ENCODE results near the gene HMGN1. TPM values are rescaled to one million over a fixed set of nuclear protein-coding genes. Genes with fewer than 3 reads are reported as not detected.

Gene HMGN1
- total RNA-seq, 1 experiment from 2014 or later = 335 TPM

- H3K27me3 ChIP-seq (ENCODE audit: low read length) = no peaks in the 10 kb centered on the region
- intact Hi-C loops (cut with micrococcal nuclease) = no loop called here
- H3K4me2 ChIP-seq (ENCODE audit: low read length) = no peak overlapping the region
- peaks cover 14% of the 10 kb centered on the region for H3K79me2 ChIP-seq (ENCODE audit: low read length)
- H3K9me3 ChIP-seq (ENCODE audit: low read length) = no peaks in the 10 kb centered on the region
- H3K4me3 ChIP-seq (ENCODE audit: low read length) = no peak overlapping the region
- peaks cover 11% of the 10 kb centered on the region; the same call in 1 of the 2 replicates for H3K36me3 ChIP-seq (ENCODE audit: low read depth, low read length)
- no peaks in the 10 kb centered on the region for H3K9me2 ChIP-seq (replicated peaks; ENCODE audit: low read length)
- BruUV-seq (replicated peaks) = no TSS peak
- H4K20me1 ChIP-seq (ENCODE audit: low read length) = no peaks in the 10 kb centered on the region
- H3K4me1 ChIP-seq (ENCODE audit: insufficient read depth, low read length) = no peaks in the 10 kb centered on the region
- ATAC-seq (no peak), DNase-seq (no peak)
- ChIA-PET POLR2A (ENCODE audit: unreplicated experiment) (no interaction called here), CTCF (no interaction called here)
- no peak overlapping the region for H3K9ac ChIP-seq (ENCODE audit: low read length)
- H2AFZ ChIP-seq (ENCODE audit: low read length) = no peak overlapping the region
- no peaks in the 10 kb centered on the region for H3F3A ChIP-seq (ENCODE audit: low read length, unreplicated experiment)
- no peak overlapping the region for H3K27ac ChIP-seq (ENCODE audit: low read length)
- TF ChIP-seq EZH2 (IDR thresholded peaks at IDR 0.05; ENCODE audit: low read length, unreplicated experiment) (no peak), EZH2phosphoT487 (IDR thresholded peaks at IDR 0.05; ENCODE audit: borderline replicate concordance, low read length) (no peak)
- TF ChIP-seq, protein P1, sequence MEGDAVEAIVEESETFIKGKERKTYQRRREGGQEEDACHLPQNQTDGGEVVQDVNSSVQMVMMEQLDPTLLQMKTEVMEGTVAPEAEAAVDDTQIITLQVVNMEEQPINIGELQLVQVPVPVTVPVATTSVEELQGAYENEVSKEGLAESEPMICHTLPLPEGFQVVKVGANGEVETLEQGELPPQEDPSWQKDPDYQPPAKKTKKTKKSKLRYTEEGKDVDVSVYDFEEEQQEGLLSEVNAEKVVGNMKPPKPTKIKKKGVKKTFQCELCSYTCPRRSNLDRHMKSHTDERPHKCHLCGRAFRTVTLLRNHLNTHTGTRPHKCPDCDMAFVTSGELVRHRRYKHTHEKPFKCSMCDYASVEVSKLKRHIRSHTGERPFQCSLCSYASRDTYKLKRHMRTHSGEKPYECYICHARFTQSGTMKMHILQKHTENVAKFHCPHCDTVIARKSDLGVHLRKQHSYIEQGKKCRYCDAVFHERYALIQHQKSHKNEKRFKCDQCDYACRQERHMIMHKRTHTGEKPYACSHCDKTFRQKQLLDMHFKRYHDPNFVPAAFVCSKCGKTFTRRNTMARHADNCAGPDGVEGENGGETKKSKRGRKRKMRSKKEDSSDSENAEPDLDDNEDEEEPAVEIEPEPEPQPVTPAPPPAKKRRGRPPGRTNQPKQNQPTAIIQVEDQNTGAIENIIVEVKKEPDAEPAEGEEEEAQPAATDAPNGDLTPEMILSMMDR (conservative IDR thresholded peaks at IDR 0.05; ENCODE audit: low read depth, low read length) = no peak
These were observed 44.1 kb upstream of the HMGN1 start for GRCh38 chr21:39392981-39393380.

DNA sequence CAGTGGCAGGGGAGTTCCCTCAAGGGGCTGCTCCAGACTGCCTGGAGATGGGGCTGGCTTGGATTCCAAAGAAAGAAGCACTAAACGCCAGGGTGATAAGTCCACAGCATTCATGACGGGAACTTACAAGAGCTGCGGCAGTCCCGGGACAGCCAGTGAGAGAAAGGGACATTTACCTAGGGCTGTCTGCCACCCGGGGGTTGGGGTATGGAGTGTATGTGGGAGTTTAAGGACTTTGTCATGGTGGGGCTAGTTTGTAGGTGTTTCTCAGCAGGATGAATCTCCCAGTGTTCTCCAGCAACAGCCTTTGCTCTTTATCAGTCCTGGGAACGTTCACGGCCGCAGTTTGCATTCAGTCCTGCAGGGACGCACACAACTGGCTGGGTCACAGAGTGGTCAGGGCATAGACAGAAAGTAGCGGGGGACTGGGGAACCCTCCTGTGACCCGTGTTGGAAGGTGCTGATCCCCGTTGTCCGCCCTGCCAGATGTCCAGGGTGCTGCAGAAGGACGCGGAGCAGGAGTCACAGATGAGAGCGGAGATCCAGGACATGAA, 41.4 kb upstream of the HMGN1 start:
- Histone ChIP-seq H3K4me2 (ENCODE audit: low read length) (no peak overlapping the region), H3K9me3 (ENCODE audit: low read length) (no peaks in the 10 kb centered on the region), H3K79me2 (ENCODE audit: low read length) (peaks cover 23% of the 10 kb centered on the region), H2AFZ (ENCODE audit: low read length) (no peak overlapping the region), H4K20me1 (ENCODE audit: low read length) (no peaks in the 10 kb centered on the region), H3K4me1 (ENCODE audit: insufficient read depth, low read length) (no peaks in the 10 kb centered on the region), H3K27ac (ENCODE audit: low read length) (no peak overlapping the region), H3F3A (ENCODE audit: low read length, unreplicated experiment) (no peaks in the 10 kb centered on the region), H3K36me3 (ENCODE audit: low read depth, low read length) (peaks cover 11% of the 10 kb centered on the region; the same call in 1 of the 2 replicates), H3K27me3 (ENCODE audit: low read length) (no peaks in the 10 kb centered on the region), H3K9ac (ENCODE audit: low read length) (no peak overlapping the region), H3K9me2 (replicated peaks; ENCODE audit: low read length) (no peaks in the 10 kb centered on the region), H3K4me3 (ENCODE audit: low read length) (no peak overlapping the region)
- ATAC-seq (no peak), DNase-seq (no peak)
- ChIA-PET POLR2A (ENCODE audit: unreplicated experiment) (interaction anchor here (0.7 kb wide), 1 partner anchor 44 kb away, joined by 6 read pairs; no protein-coding TSS in a partner anchor), CTCF (no interaction called here)
- TF ChIP-seq, protein P1 (conservative IDR thresholded peaks at IDR 0.05; ENCODE audit: low read depth, low read length) = no peak
- TF ChIP-seq EZH2phosphoT487 (IDR thresholded peaks at IDR 0.05; ENCODE audit: borderline replicate concordance, low read length) = no peak
- no peak for TF ChIP-seq EZH2 (IDR thresholded peaks at IDR 0.05; ENCODE audit: low read length, unreplicated experiment)
- intact Hi-C loops (cut with micrococcal nuclease) = no loop called here
- no TSS peak for BruUV-seq (replicated peaks)

GRCh38 chr21:39388811-39389155, 39.9 kb upstream of the HMGN1 start:
- Histone ChIP-seq H3K27ac (ENCODE audit: low read length) (no peak overlapping the region), H4K20me1 (ENCODE audit: low read length) (no peaks in the 10 kb centered on the region), H3K79me2 (ENCODE audit: low read length) (peaks cover 23% of the 10 kb centered on the region), H3K27me3 (ENCODE audit: low read length) (no peaks in the 10 kb centered on the region), H2AFZ (ENCODE audit: low read length) (peak overlapping the region; percentile 70), H3K4me3 (ENCODE audit: low read length) (peak overlapping the region; percentile 70; the same call in 1 of the 2 replicates), H3K9ac (ENCODE audit: low read length) (no peak overlapping the region), H3K4me2 (ENCODE audit: low read length) (peak overlapping the region; percentile 72), H3K4me1 (ENCODE audit: insufficient read depth, low read length) (peaks cover 9% of the 10 kb centered on the region), H3F3A (ENCODE audit: low read length, unreplicated experiment) (no peaks in the 10 kb centered on the region), H3K9me3 (ENCODE audit: low read length) (no peaks in the 10 kb centered on the region), H3K9me2 (replicated peaks; ENCODE audit: low read length) (no peaks in the 10 kb centered on the region), H3K36me3 (ENCODE audit: low read depth, low read length) (peaks cover 11% of the 10 kb centered on the region; the same call in 1 of the 2 replicates)
- ChIA-PET CTCF (no interaction called here), POLR2A (ENCODE audit: unreplicated experiment) (no interaction called here)
- no peak for ATAC-seq
- no peak for TF ChIP-seq EZH2phosphoT487 (IDR thresholded peaks at IDR 0.05; ENCODE audit: borderline replicate concordance, low read length)
- TF ChIP-seq, protein P1 (conservative IDR thresholded peaks at IDR 0.05; ENCODE audit: low read depth, low read length) = no peak; the same call in 1 of the 2 replicates
- no peak for TF ChIP-seq EZH2 (IDR thresholded peaks at IDR 0.05; ENCODE audit: low read length, unreplicated experiment)
- DNase-seq = no peak
- no TSS peak for BruUV-seq (replicated peaks)
- intact Hi-C loops (cut with micrococcal nuclease) = loop anchor here (1.0 to 10.0 kb wide), 4 partner anchors 15 to 246 kb away; partner anchors contain the start of gene PSMG1

Data from PC-3 (cell line).